A549 (cell line): Measurements from ENCODE around the gene HOMER2. TPM values are rescaled to one million over a fixed set of nuclear protein-coding genes. Genes with fewer than 3 reads are reported as not detected.
"Not testable (repeated sequence)": the region's sequence is repeated elsewhere in the genome, so short reads cannot be mapped to it uniquely, and the experiment has no call there.

Source experiments
- ATAC-seq, 2 experiments: fragments of 200-7000 bp in 1 of 2; fragments of >200 bp in 1 of 2; cut with Nextera tagmentation in 1 of 2; cut with Tn5 transposase in 1 of 2; 3 replicates each; pipeline versions ENCODE4 v1.8.0 to v1.9.1; 2018 to 2020; ENCODE audit warnings: mild to moderate bottlenecking in 1 of 2, moderate library complexity in 1 of 2
- CTCF ChIA-PET: fragments of 300-600 bp; sonication (Branson Sonifier 250); formaldehyde crosslinking; extraction: SDS; loops from one replicate; lab custom pipeline; 2021; ENCODE audit warnings: antibody characterized with exemption, inconsistent platforms; lab: Yijun Ruan, JAX
- POLR2A ChIA-PET: fragments of 350-600 bp; formaldehyde crosslinking; extraction: SDS; loops from one replicate; lab custom pipeline; 2021; ENCODE audit warnings: antibody characterized with exemption, inconsistent platforms; lab: Yijun Ruan, JAX
- DNase-seq, 2 experiments: peaks; one replicate each; pipeline versions ENCODE4 v3.0.0 to v3.0.0-alpha.2; 2011 to 2016; ENCODE audit warnings: low read depth in 1 of 2, low spot score in 1 of 2
- FAIRE-seq: peaks from 2 replicates; lab custom pipeline; 2011; peaks lifted over from hg19 to GRCh38; lab: Jason Lieb, UNC
- H3K27ac ChIP-seq, 2 experiments: fragments of >200 bp; sonication (Bioruptor Twin); formaldehyde crosslinking; 3 replicates each; pipeline ENCODE4 v1.5.1; 2016 to 2017
- H3K4me1 ChIP-seq: fragments of >200 bp; sonication (Bioruptor Twin); formaldehyde crosslinking; 3 replicates; pipeline ENCODE4 v1.6.1; 2016
- H3K4me2 ChIP-seq: fragments of >200 bp; sonication (Bioruptor Twin); formaldehyde crosslinking; 3 replicates; pipeline ENCODE4 v1.6.1; 2016
- H3K4me3 ChIP-seq: fragments of >200 bp; sonication (Bioruptor Twin); formaldehyde crosslinking; 3 replicates; pipeline ENCODE4 v1.5.1; 2016
- H3K9me3 ChIP-seq: fragments of >200 bp; sonication (Bioruptor Twin); formaldehyde crosslinking; 3 replicates; pipeline ENCODE4 v1.6.1; 2016
- BHLHE40 ChIP-seq: IDR thresholded peaks from 2 replicates; pipeline ENCODE4 v1.6.1; 2012; ENCODE audit warnings: low read depth, low read length, inconsistent platforms
- CBX2 ChIP-seq: fragments of 200-600 bp; sonication (generic); IDR thresholded peaks from 2 replicates; pipeline ENCODE4 v1.6.1; 2016; ENCODE audit warnings: low read depth, mild to moderate bottlenecking, borderline replicate concordance
- CBX8 ChIP-seq: fragments of 200-600 bp; sonication (generic); IDR thresholded peaks from 2 replicates; pipeline ENCODE4 v1.6.1; 2016
- CTCF ChIP-seq: fragments of >200 bp; sonication (Bioruptor Twin); formaldehyde crosslinking; IDR thresholded peaks from 3 replicates; pipeline ENCODE4 v1.5.1; 2016
- FOSB ChIP-seq: fragments of 250-450 bp; sonication (Bioruptor Pico); IDR thresholded peaks from 2 replicates; pipeline ENCODE4 v1.5.0; 2020; ENCODE audit warnings: mild to moderate bottlenecking, moderate library complexity
- FOSL2 ChIP-seq, 2 experiments: fragments of 450-650 bp in 1 of 2; fragments of >200 bp in 1 of 2; sonication (Bioruptor Twin) in 1 of 2; formaldehyde crosslinking; IDR thresholded peaks; 2 replicates each; pipeline versions ENCODE4 v1.5.0 to v1.6.1; 2016 to 2020; ENCODE audit warnings: mild to moderate bottlenecking in 1 of 2, moderate library complexity in 1 of 2
- HES2 ChIP-seq: fragments of >200 bp; sonication (Bioruptor Twin); formaldehyde crosslinking; IDR thresholded peaks from 2 replicates; pipeline ENCODE4 v1.6.1; 2016
- HOXB13 ChIP-seq: fragments of 250-450 bp; sonication (Bioruptor Pico); IDR thresholded peaks from 2 replicates; pipeline ENCODE4 v1.5.0; 2020; ENCODE audit warnings: low read depth, mild to moderate bottlenecking, moderate library complexity
- JUNB ChIP-seq: fragments of >200 bp; sonication (Bioruptor Twin); formaldehyde crosslinking; IDR thresholded peaks from 2 replicates; pipeline ENCODE4 v1.6.1; 2016
- MAZ ChIP-seq: fragments of 150-350 bp; IDR thresholded peaks from 2 replicates; pipeline ENCODE4 v1.6.1; 2014; ENCODE audit warnings: antibody characterized with exemption, low read depth, low read length, borderline replicate concordance
- POLR2AphosphoS2 ChIP-seq: conservative IDR thresholded peaks from 2 replicates; pipeline ENCODE4 v1.6.1; 2012; ENCODE audit warnings: low read length, improper control_type of control experiment, inconsistent platforms
- RFX5 ChIP-seq: fragments of 450-650 bp; IDR thresholded peaks from 2 replicates; pipeline ENCODE4 v1.7.1; 2014; ENCODE audit warnings: antibody characterized with exemption, mild to moderate bottlenecking, moderate library complexity
- SREBF2 ChIP-seq: fragments of 450-650 bp; IDR thresholded peaks from 2 replicates; pipeline ENCODE4 v1.6.1; 2014; ENCODE audit warnings: mild to moderate bottlenecking, moderate library complexity
- TP53 ChIP-seq: fragments of 250-450 bp; sonication (Bioruptor Pico); IDR thresholded peaks from 2 replicates; pipeline ENCODE4 v1.5.0; 2021; ENCODE audit warnings: mild to moderate bottlenecking, moderate library complexity
- ZSCAN20 ChIP-seq: fragments of 250-450 bp; sonication (Bioruptor Pico); IDR thresholded peaks from 2 replicates; pipeline ENCODE4 v1.8.0; 2022; ENCODE audit warnings: mild to moderate bottlenecking, moderate library complexity
- WGBS: methylation state at CpG from one replicate; pipeline ENCODE4 v1.1.6; 2017; ENCODE audit errors: missing lambda C conversion rate; 5-methylcytosine and 5-hydroxymethylcytosine counted together
- polyA plus RNA-seq, 4 experiments: library from polyadenylated mRNA; depleted of rRNA in 3 of 4; stranded (reverse); fragments of >200 nt; fragmentation: RNase III in 1 of 4; extraction: RNeasy Plus Mini Kit Qiagen cat#74134 plus additional on column Dnase treatment in 1 of 4; gene quantifications; 2 replicates in 3 of 4; 3 replicates in 1 of 4; pipeline ENCODE4 v1.2.3, GENCODE V29; 2011 to 2017
- TF ChIP-seq, protein P1 (sequence below): fragments of >200 bp; sonication (Bioruptor Twin); formaldehyde crosslinking; IDR thresholded peaks from 3 replicates; pipeline ENCODE4 v1.6.1; 2016
- TF ChIP-seq, protein P2 (sequence below): IDR thresholded peaks from 2 replicates; pipeline ENCODE4 v1.6.1; 2012

Gene HOMER2
- polyA plus RNA-seq, 2 of the 4 experiments (the other 2 are of a cell fraction): 9.4 to 15.4 TPM

GRCh38 chr15:82894971-82895520 is 57.5 kb downstream of the HOMER2 start:
- Histone ChIP-seq H3K9me3 (no peaks in the 10 kb centered on the region), H3K4me1 (no peaks in the 10 kb centered on the region), H3K4me2 (no peak overlapping the region), H3K27ac (no peak overlapping the region), H3K4me3 (no peak overlapping the region)
- TF ChIP-seq RFX5 (no peak), HOXB13 (CRISPR knock-in tag) (no peak), JUNB (no peak), MAZ (no peak), SREBF2 (no peak), FOSB (CRISPR knock-in tag) (no peak), ZSCAN20 (no peak), TP53 (CRISPR knock-in tag) (no peak)
- TF ChIP-seq, protein P1, sequence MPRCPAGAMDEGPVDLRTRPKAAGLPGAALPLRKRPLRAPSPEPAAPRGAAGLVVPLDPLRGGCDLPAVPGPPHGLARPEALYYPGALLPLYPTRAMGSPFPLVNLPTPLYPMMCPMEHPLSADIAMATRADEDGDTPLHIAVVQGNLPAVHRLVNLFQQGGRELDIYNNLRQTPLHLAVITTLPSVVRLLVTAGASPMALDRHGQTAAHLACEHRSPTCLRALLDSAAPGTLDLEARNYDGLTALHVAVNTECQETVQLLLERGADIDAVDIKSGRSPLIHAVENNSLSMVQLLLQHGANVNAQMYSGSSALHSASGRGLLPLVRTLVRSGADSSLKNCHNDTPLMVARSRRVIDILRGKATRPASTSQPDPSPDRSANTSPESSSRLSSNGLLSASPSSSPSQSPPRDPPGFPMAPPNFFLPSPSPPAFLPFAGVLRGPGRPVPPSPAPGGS: no peak
- TF ChIP-seq, all 56 proteins: peak for 0
- ATAC-seq (0 out of 6 replicates have a peak, but pooled peaks of 1 of the 2 experiments have one; percentile 19), DNase-seq (no peak), FAIRE-seq (no peak)
- POLR2A ChIA-PET: no interaction called here
- CTCF ChIA-PET: interaction anchor here (1.4 kb wide), 1 partner anchor 27 kb away, joined by 4 read pairs; no protein-coding TSS in a partner anchor
- 64% methylated on average over 4 of the region's 4 CpGs for WGBS

- H3K4me2 ChIP-seq, POLR2A ChIA-PET, ATAC-seq, H3K4me1 ChIP-seq, H3K4me3 ChIP-seq, H3K9me3 ChIP-seq, FAIRE-seq, H3K27ac ChIP-seq, DNase-seq: not testable (repeated sequence)
- 77% methylated on average over 12 of the region's 12 CpGs for WGBS
- CTCF ChIA-PET: interaction anchor here (0.6 to 1.4 kb wide), 5 partner anchors 18 to 44 kb away, joined by 3 to 5 read pairs (median 4); no protein-coding TSS in a partner anchor
These were observed 59.0 kb downstream of the HOMER2 start for GRCh38 chr15:82893473-82893872.

GRCh38 chr15:82892573-82892972 is 59.9 kb downstream of the HOMER2 start:
- H3K4me1 ChIP-seq: no peaks in the 10 kb centered on the region
- no peak overlapping the region for H3K4me3 ChIP-seq
- ATAC-seq (no peak), FAIRE-seq (no peak), DNase-seq (no peak)
- WGBS: 86% methylated on average over 9 of the region's 9 CpGs
- CTCF ChIA-PET: interaction anchor here (1.0 to 1.4 kb wide), 2 partner anchors 31 to 43 kb away, joined by 4 to 5 read pairs; no protein-coding TSS in a partner anchor
- POLR2A ChIA-PET: no interaction called here
- no peaks in the 10 kb centered on the region for H3K9me3 ChIP-seq
- H3K27ac ChIP-seq: no peak overlapping the region
- TF ChIP-seq, protein P2, sequence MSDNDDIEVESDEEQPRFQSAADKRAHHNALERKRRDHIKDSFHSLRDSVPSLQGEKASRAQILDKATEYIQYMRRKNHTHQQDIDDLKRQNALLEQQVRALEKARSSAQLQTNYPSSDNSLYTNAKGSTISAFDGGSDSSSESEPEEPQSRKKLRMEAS: no peak
- TF ChIP-seq CBX8: no peak
- TF ChIP-seq BHLHE40: no peak
- TF ChIP-seq HES2: no peak
- TF ChIP-seq FOSL2 (IDR thresholded peaks at IDR 0.05): no peak
- TF ChIP-seq FOSL2 (CRISPR knock-in tag; IDR thresholded peaks at IDR 0.05): no peak
- TF ChIP-seq JUNB: no peak
- no peak for TF ChIP-seq ZSCAN20
- TF ChIP-seq POLR2AphosphoS2: no peak
- TF ChIP-seq CBX2: no peak
- TF ChIP-seq CTCF: no peak
- TF ChIP-seq, all 56 proteins: peak for 0
- no peak overlapping the region for H3K4me2 ChIP-seq
